ENCODE results near the gene RPS27L. TPM values are rescaled to one million over a fixed set of nuclear protein-coding genes. Genes with fewer than 3 reads are reported as not detected.
"Not testable (repeated sequence)": the region's sequence is repeated elsewhere in the genome, so short reads cannot be mapped to it uniquely, and the experiment has no call there.

Gene RPS27L
- total RNA-seq, 2 experiments from 2014 or later = 41.3 to 60.3 TPM

GRCh38 chr15:63109920-63110319 is 47.4 kb downstream of the RPS27L start:
- H3K9me3 ChIP-seq (ENCODE audit: low read length) = no peaks in the 10 kb centered on the region
- no peak overlapping the region for H3K4me2 ChIP-seq (ENCODE audit: low read length)
- no TSS peak for BruUV-seq (replicated peaks)
- no peaks in the 10 kb centered on the region for H3K79me2 ChIP-seq (ENCODE audit: insufficient read depth, low read depth, low read length)
- H3K4me1 ChIP-seq (ENCODE audit: insufficient read depth, low read length, poor library complexity, severe bottlenecking) = no peaks in the 10 kb centered on the region
- H3K9me2 ChIP-seq (ENCODE audit: insufficient read depth, low read length) = no peaks in the 10 kb centered on the region
- no peak overlapping the region for H3K27ac ChIP-seq (ENCODE audit: low read depth, low read length, poor library complexity, severe bottlenecking)
- H3K36me3 ChIP-seq (ENCODE audit: insufficient read depth, low read length) = no peaks in the 10 kb centered on the region
- no peaks in the 10 kb centered on the region for H4K20me1 ChIP-seq (ENCODE audit: insufficient read depth, low read length)
- DNase-seq (ENCODE audit: low spot score) = no peak
- ChIA-PET POLR2A (no interaction called here), CTCF (ENCODE audit: unreplicated experiment) (no interaction called here)
- intact Hi-C loops (cut with micrococcal nuclease; ENCODE audit: unreplicated experiment) = no loop called here
- H2AFZ ChIP-seq (ENCODE audit: low read length) = no peak overlapping the region
- TF ChIP-seq EZH2phosphoT487 (IDR thresholded peaks at IDR 0.05; ENCODE audit: borderline replicate concordance, low read depth, low read length) = no peak
- TF ChIP-seq CTCF (conservative IDR thresholded peaks at IDR 0.05; ENCODE audit: low read length) = no peak
- no peak overlapping the region for H3K4me3 ChIP-seq (ENCODE audit: low read depth, low read length, poor library complexity, severe bottlenecking)

GRCh38 chr15:63109498-63109897 is 47.8 kb downstream of the RPS27L start:
- no peak for TF ChIP-seq CTCF (conservative IDR thresholded peaks at IDR 0.05; ENCODE audit: low read length)
- Histone ChIP-seq H3K4me2 (ENCODE audit: low read length) (no peak overlapping the region), H3K36me3 (ENCODE audit: insufficient read depth, low read length) (no peaks in the 10 kb centered on the region), H3K79me2 (ENCODE audit: insufficient read depth, low read depth, low read length) (no peaks in the 10 kb centered on the region), H3K9me3 (ENCODE audit: low read length) (no peaks in the 10 kb centered on the region), H3K27ac (ENCODE audit: low read depth, low read length, poor library complexity, severe bottlenecking) (no peak overlapping the region), H3K4me3 (ENCODE audit: low read depth, low read length, poor library complexity, severe bottlenecking) (no peak overlapping the region), H2AFZ (ENCODE audit: low read length) (no peak overlapping the region), H3K9me2 (ENCODE audit: insufficient read depth, low read length) (no peaks in the 10 kb centered on the region), H3K4me1 (ENCODE audit: insufficient read depth, low read length, poor library complexity, severe bottlenecking) (no peaks in the 10 kb centered on the region), H4K20me1 (ENCODE audit: insufficient read depth, low read length) (no peaks in the 10 kb centered on the region)
- ChIA-PET CTCF (ENCODE audit: unreplicated experiment) (no interaction called here), POLR2A (no interaction called here)
- intact Hi-C loops (cut with micrococcal nuclease; ENCODE audit: unreplicated experiment) = no loop called here
- no peak for DNase-seq (ENCODE audit: low spot score)
- BruUV-seq (replicated peaks) = no TSS peak

- ChIA-PET POLR2A (no interaction called here), CTCF (ENCODE audit: unreplicated experiment) (no interaction called here)
- Histone ChIP-seq H3K4me3 (ENCODE audit: low read depth, low read length, poor library complexity, severe bottlenecking) (no peak overlapping the region), H3K9me3 (ENCODE audit: low read length) (no peaks in the 10 kb centered on the region), H3K9me2 (ENCODE audit: insufficient read depth, low read length) (no peaks in the 10 kb centered on the region), H4K20me1 (ENCODE audit: insufficient read depth, low read length) (no peaks in the 10 kb centered on the region), H3K27ac (ENCODE audit: low read depth, low read length, poor library complexity, severe bottlenecking) (no peak overlapping the region), H3K79me2 (ENCODE audit: insufficient read depth, low read depth, low read length) (no peaks in the 10 kb centered on the region), H2AFZ (ENCODE audit: low read length) (no peak overlapping the region), H3K36me3 (ENCODE audit: insufficient read depth, low read length) (no peaks in the 10 kb centered on the region), H3K4me2 (ENCODE audit: low read length) (no peak overlapping the region), H3K4me1 (ENCODE audit: insufficient read depth, low read length, poor library complexity, severe bottlenecking) (no peaks in the 10 kb centered on the region)
- DNase-seq (ENCODE audit: low spot score) = no peak
- TF ChIP-seq CTCF (conservative IDR thresholded peaks at IDR 0.05; ENCODE audit: low read length) (no peak), EZH2phosphoT487 (IDR thresholded peaks at IDR 0.05; ENCODE audit: borderline replicate concordance, low read depth, low read length) (no peak)
- intact Hi-C loops (cut with micrococcal nuclease; ENCODE audit: unreplicated experiment) = no loop called here
- no TSS peak for BruUV-seq (replicated peaks)
These were observed 49.3 kb downstream of the RPS27L start for GRCh38 chr15:63107895-63108546.

- DNase-seq (ENCODE audit: low spot score) = not testable (repeated sequence)
These were observed 51.9 kb downstream of the RPS27L start for GRCh38 chr15:63105354-63105753.

More at GRCh38 chr15:63105354-63105753, 51.9 kb downstream of the RPS27L start:
- H2AFZ ChIP-seq (ENCODE audit: low read length); H4K20me1 ChIP-seq (ENCODE audit: insufficient read depth, low read length); H3K79me2 ChIP-seq (ENCODE audit: insufficient read depth, low read depth, low read length); BruUV-seq (replicated peaks); CTCF ChIA-PET (ENCODE audit: unreplicated experiment); H3K9me3 ChIP-seq (ENCODE audit: low read length); H3K4me2 ChIP-seq (ENCODE audit: low read length); H3K27ac ChIP-seq (ENCODE audit: low read depth, low read length, poor library complexity, severe bottlenecking); intact Hi-C loops (cut with micrococcal nuclease; ENCODE audit: unreplicated experiment); H3K9me2 ChIP-seq (ENCODE audit: insufficient read depth, low read length); H3K4me3 ChIP-seq (ENCODE audit: low read depth, low read length, poor library complexity, severe bottlenecking); H3K36me3 ChIP-seq (ENCODE audit: insufficient read depth, low read length); H3K4me1 ChIP-seq (ENCODE audit: insufficient read depth, low read length, poor library complexity, severe bottlenecking): not testable (repeated sequence)
- POLR2A ChIA-PET = interaction anchor here (0.6 kb wide), 1 partner anchor 48 kb away, joined by 3 read pairs; no protein-coding TSS in a partner anchor
